Inferior parietal cortex (tissue), 1 donor: Measurements from ENCODE around the gene ZNF627.
"Not testable (repeated sequence)": the region's sequence is repeated elsewhere in the genome, so short reads cannot be mapped to it uniquely, and the experiment has no call there.

Source experiments
- DNase-seq: peaks from one replicate; pipeline ENCODE4 v3.0.0-alpha.2; 2016; ENCODE audit errors: extremely low spot score

The ZNF627 gene

GRCh38 chr19:11574689-11575088, 22.6 kb upstream of the ZNF627 start:
- no peak for DNase-seq

DNA sequence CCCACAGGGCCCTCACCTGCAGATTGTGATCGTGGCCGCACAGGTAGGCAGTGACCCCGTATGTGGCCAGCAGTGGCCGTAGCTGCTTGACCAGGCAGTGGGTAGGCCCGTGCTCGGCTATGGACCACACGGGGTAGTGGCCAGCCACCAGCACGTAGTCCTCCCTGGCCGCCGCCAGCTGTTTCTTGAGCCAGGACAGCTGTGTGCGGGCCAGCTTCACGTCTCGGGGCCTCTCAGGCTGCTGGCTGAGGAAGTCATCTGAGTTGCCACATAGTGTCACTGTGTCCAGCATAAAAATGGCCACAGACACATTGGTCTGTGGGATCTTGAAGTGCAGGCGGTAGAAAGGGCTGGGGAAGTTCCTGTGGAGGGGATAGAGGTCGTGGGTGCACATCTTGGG, 21.1 kb upstream of the ZNF627 start:
- no peak for DNase-seq

DNA sequence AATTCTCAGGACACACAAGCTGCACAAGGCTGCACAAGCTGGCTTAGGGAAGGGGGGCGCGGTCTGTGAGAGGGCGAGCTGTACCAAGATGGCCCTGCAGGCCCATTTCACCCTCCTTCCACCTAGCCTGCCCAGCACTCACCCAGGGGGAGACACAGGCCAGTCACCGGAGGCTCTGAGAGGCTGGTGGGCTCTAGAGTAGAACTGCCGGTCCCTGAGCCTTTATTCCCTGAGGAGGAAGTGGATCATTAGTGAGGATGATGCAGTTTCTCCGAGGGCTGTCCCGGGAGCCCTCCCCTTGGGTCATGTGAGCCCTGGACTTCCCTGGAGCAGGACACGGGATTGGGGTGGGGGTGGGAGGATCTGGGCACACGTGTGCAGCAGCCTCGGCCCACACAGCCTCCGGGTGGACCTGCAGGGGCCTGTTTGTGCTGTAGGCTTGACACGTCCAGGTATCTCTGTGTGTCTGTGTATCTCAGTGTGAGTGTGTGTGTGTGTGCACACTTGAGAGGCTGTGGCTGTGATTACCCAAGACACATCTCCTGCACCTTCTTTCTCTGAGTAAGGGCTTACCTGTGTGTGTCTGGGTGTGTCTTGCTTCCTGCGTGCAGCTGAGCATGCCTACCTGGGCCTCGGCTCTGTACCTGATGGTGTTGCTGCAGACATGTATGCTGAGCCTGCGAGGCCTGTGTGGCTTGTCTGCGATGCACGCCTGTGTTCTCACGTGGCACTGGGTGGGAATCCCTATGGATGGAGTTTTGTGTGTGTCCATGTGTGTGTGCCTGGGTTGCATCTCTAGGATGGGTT, 19.6 kb upstream of the ZNF627 start, which contains the start of gene ACP5:
TSS of gene ACP5 (minus strand) at position 195 of the 807 bp plus-strand sequence. CDS start 328 bp downstream, outside the sequence.
- no peak for DNase-seq

GRCh38 chr19:11578258-11579142, 18.8 kb upstream of the ZNF627 start:
- DNase-seq = no peak

DNA sequence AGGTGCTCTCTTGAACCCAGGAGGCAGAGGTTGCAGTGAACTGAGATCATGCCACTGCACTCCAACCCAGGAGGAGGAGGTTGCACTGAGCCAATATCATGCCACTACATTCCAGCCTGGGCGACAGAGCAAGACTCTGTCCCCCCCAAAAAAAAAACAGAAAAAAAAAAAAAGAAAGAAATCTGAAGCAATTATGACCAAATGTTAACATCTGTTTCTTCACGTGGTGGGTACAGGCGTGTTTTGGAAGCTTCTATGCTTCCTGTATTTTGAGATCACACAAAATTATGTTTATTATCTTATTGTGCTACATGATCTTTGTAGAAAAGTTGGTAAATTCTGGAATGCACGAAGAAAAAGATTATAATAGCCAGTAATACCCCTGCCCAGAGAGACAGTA, 17.2 kb upstream of the ZNF627 start:
- no peak for DNase-seq

DNA sequence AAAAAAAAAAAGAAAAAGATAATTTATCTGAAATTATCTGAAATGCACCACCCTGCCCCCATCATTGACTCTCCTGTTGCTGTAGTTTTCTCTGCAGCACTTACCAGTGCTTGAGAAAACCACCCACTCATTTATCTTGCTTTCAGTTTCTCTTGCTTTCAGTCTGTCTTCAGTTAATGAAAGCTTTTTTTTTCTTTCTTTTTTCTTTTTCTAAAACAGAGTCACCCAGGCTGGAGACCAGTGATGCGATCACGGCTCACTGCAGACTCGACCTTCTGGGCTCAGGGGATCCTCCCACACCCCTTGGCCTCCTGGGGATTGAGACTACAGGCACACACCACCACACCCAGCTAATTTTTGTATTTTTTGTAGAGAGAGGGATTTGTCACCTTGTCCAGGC, 15.5 kb upstream of the ZNF627 start:
- no peak for DNase-seq

GRCh38 chr19:11586331-11586730, 11.0 kb upstream of the ZNF627 start:
- DNase-seq = no peak

DNA sequence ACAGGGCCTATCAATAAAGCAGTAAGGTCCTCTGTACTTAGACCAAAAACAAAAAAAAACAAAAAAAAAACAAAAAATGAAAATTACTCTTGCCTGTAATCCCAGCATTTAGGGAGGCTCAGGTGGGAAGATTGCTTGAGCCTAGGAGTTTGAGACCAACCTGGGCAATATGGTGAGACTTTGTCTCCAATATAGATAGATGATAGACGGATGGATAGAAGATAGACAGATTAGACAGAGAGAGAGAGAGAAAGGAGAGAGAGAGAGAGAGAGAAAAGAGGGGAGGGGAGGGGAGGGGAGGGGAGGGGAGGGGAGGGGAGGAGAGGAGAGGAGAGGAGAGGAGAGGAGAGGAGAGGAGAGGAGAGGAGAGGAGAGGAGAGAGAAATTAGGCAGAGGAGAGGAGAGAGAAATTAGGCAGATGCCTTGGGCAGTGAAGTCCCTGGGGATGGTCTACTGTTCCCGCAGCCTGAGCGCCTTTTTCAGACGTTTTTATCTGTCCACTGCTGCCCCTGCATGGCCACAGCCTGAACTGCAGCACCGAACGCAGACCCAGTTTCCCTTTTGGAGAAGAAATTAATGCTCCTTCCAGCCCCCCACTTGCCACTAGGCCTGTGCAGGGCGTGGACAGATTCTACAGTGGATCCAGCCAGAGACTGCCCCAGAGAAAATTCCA, 9.8 kb upstream of the ZNF627 start:
- DNase-seq = peak; percentile 75

- no peak for DNase-seq
These were observed 9.2 kb upstream of the ZNF627 start for GRCh38 chr19:11587975-11588631.

GRCh38 chr19:11594084-11594483, 3.2 kb upstream of the ZNF627 start:
- no peak for DNase-seq

- DNase-seq = no peak
These were observed 1.1 kb upstream of the ZNF627 start for GRCh38 chr19:11596156-11596555.

DNA sequence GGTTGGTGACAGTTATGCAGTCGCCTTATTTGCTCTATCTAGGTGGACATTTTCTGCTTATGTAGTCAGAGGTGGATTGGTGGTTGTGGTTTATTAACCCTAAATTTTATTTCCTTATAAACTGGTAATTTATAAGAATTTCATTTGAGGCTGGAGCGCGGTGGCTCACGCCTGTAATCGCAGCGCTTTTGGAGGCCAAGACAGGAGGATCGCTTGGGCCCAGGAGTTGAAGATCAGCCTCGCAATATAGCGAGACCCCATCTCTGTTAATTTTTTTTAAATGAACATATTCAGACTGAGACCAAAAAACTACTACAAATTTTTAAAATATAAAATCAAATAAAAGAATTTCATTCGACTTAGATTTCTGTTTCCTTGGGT, 810 bp downstream of the ZNF627 start:
- no peak for DNase-seq

DNA sequence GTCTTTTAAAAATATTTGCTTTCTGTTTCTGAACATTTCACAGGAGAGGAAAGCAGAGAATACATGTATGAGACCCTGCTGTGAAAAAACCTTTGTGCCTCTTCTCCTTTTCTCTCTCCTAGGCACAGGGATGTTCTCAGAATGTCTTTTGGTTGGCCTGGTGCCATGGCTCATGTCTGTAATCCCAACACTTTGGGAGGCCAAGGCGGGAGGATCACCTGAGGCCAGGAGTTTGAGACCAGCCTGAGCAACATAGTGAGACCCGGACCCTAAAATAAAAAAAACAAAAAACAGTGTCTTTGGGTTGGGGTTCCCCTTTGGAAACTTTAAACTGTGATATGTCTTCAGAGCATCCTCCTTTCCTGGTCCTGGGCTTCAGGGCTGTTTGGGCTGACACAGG, 1.5 kb downstream of the ZNF627 start:
- DNase-seq = no peak

- not testable (repeated sequence) for DNase-seq
These were observed 2.4 kb downstream of the ZNF627 start for GRCh38 chr19:11599704-11600103.

GRCh38 chr19:11606484-11606883, 9.2 kb downstream of the ZNF627 start:
- no peak for DNase-seq

- DNase-seq = no peak
These were observed 14.4 kb downstream of the ZNF627 start for GRCh38 chr19:11611730-11612129.

- DNase-seq = no peak
These were observed 15.7 kb downstream of the ZNF627 start for GRCh38 chr19:11612816-11613511.

DNA sequence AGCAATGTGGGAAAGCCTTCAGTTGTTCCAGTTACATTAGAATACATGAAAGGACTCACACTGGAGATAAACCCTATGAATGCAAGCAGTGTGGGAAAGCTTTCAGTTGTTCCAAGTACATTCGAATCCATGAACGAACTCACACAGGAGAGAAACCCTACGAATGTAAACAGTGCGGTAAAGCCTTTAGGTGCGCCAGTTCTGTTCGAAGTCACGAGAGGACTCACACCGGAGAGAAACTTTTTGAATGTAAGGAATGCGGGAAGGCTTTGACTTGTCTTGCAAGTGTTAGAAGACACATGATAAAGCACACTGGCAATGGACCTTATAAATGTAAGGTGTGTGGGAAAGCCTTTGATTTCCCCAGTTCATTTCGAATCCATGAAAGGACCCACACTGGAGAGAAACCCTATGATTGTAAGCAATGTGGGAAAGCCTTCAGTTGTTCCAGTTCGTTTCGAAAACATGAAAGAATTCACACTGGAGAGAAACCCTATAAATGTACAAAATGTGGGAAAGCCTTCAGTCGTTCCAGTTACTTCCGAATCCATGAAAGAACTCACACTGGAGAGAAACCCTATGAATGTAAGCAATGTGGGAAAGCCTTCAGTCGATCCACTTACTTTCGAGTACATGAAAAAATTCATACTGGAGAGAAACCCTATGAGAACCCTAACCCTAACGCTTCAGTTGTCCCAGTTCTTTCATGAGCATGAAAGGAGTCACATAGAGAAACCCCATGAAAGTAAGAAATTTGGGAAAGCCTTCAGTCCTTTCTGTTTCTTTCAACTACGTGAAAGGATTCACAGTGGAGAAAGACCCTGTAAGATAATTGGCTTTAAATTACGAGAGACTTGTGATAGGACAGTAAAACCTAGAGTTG, 20.1 kb downstream of the ZNF627 start:
- DNase-seq = no peak

- DNase-seq = no peak
These were observed 23.3 kb downstream of the ZNF627 start for GRCh38 chr19:11620553-11620952.

GRCh38 chr19:11622401-11622800, 25.1 kb downstream of the ZNF627 start:
- not testable (repeated sequence) for DNase-seq
